GM21381 (cell line): ENCODE data around the gene POLR1D.

ENCODE experiments used
- ATAC-seq: cut with Tn5 transposase; IDR thresholded peaks from one replicate; pipeline ENCODE4 v1.9.1; 2021; ENCODE audit warnings: mild to moderate bottlenecking, moderate library complexity; ENCODE audit not compliant: unreplicated experiment

The POLR1D gene

GRCh38 chr13:27637289-27637626 lies 15.6 kb downstream of the POLR1D start:
- no peak for ATAC-seq

DNA sequence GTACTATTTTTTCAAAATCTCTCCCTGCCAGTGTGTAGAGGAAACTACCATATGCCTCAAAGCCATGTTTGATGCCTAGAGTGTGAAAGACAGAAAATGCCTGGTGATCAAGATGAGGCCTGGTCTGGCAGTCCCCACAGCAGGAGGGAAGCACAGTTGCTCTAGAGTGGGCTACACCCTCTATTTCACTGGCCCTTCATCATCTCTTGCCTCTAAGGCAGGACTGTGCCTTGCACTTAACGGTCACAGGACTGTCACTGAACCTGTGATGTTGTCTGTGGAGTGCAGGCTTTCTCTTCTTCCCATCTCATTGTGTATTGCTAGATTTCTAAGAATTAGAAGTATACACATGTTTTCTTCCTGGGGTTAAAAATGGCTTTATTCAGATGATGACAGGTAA lies 16.3 kb downstream of the POLR1D start:
- ATAC-seq: no peak

DNA sequence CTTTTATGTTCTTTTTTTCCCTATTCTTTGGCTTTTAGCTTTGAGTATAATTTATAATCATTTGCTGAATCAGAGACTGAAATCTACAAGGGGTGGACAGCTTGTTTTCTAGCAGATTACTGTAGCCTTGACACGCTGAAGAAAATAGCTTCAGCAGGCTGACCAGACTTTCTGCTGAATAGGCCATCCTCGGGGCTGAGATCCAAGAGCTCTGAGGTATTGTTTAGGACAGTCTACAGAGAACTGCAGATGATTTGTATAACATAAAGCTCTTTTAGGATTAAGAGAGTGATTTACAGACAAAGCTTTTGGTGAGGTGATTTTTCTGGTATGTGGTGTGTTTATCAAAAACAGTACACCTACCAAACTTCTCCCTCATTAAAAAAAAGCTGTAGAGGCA lies 16.8 kb downstream of the POLR1D start:
- no peak for ATAC-seq

- ATAC-seq: no peak
Observed at GRCh38 chr13:27639186-27639585, 17.5 kb downstream of the POLR1D start.

DNA sequence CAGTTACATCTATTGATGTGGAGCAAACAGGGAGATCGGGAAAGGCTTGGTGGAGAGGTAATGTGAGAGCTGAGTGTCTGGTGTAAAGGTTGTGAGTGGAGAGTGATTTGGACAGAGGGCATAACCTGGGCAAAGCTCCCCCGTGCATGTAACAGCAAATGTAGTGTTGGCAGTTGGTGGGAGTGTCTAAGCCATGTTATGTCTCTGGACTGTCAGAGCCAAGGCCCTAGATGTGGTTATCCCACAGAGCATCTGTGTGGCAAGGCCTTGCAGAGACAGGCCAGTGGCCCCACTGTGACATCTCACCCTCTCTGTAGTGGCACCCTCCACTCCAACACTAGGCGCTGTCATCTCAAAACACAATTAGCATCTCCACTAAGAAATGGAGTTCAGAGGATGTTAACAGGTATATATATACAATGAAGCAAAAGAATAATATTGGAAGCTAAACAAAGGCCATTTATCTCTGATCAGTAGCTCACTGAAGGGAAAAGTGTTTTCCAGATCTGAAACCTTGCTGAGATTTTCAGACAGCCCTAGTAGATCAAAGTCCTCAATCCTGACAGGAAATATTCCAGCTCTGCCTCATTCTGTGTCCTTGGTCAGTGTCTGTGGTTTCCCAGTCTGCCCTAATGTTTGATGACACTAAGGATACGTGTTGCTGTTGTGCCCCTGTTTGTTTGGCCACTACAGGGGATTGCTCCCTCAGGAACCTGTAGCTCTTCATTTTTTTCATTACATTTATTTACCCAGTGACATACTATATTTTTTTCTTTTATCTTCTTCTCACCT lies 20.2 kb downstream of the POLR1D start:
- no peak for ATAC-seq

DNA sequence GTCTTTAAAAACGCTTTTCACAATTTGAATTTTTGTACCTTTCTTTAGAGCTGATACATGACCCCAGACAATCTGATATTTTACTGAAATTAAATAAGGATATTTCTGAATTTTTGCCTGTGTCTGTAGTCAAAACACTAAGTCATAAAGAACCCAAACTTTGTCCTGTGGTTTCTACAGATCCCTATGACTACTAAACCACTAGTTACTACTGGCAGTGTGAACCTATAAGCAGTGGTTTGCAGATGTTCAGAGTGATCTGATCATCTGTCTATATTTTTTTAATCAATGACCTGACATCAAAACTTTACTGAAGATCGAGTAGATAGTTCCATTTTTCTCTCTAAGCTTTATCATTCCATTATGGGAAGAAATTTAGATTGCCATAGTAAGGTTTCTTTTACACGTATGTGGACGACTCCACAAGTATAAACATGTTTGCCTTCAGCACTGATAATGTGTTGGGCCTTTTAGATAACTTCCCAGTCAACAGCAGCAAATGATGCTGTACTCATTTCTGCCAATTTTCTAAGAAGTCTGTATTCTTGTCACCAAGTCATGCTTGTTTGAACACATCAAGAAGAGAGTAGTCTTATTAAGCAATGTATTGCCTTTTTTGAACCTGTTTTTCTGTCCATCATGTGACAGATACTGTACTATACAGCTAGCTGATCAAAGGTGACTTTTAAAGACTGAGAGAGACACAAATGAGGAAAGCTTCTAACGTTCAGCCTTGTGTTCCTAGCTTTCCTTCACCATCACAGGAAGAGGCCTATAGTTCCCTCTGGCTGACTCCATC lies 21.8 kb downstream of the POLR1D start:
- no peak for ATAC-seq

DNA sequence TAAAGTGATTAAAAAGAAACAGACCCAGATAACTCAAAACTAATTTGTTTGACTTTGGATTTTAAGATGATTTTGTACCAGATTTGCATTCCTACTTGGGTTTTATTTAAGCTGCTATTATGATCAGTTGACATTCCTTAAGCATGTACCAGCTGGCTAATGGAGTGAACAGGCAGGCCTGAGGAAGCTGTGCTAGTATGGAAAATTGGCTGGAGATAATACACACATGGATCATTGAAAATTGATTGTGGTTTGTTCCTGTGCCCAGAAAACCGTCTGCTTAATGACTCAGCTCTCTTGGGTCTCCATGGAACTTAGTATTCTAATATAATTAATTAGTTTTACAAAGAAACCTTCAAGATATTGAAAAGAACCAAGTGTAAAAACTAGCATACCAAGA lies 22.6 kb downstream of the POLR1D start:
- ATAC-seq: no peak

- ATAC-seq: no peak
Observed at GRCh38 chr13:27650312-27650711, 28.6 kb downstream of the POLR1D start.

DNA sequence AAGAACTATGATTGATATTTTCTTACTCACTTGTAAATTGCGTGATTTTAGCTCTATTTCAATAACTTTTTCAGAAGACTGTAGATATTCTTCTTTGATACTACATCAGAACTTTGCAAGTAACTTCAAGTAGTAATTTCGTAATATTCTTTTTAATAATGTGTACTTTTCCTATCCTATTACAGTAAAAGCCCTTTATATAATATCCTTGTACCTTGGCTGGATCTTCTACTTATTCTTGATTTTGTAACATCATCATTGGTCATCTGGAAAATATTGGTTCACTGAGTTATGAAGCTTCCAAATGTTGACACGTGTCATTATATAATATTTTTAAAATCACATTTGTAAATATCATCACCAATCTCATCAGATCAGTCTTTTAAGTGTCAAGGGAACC lies 32.4 kb downstream of the POLR1D start:
- ATAC-seq: no peak

GRCh38 chr13:27654816-27655215 lies 33.1 kb downstream of the POLR1D start:
- no peak for ATAC-seq

- ATAC-seq: no peak
Observed at GRCh38 chr13:27657724-27658123, 36.0 kb downstream of the POLR1D start.

- ATAC-seq: no peak
Observed at GRCh38 chr13:27658546-27658945, 36.9 kb downstream of the POLR1D start.

GRCh38 chr13:27659145-27659865 lies 37.6 kb downstream of the POLR1D start:
- no peak for ATAC-seq

GRCh38 chr13:27660511-27660910 lies 38.8 kb downstream of the POLR1D start:
- no peak for ATAC-seq

GRCh38 chr13:27661017-27661416 lies 39.3 kb downstream of the POLR1D start:
- no peak for ATAC-seq

- no peak for ATAC-seq
Observed at GRCh38 chr13:27662738-27663470, 41.2 kb downstream of the POLR1D start.

GRCh38 chr13:27663947-27664346 lies 42.3 kb downstream of the POLR1D start:
- ATAC-seq: no peak

- ATAC-seq: no peak
Observed at GRCh38 chr13:27665333-27665732, 43.6 kb downstream of the POLR1D start.

- ATAC-seq: no peak
Observed at GRCh38 chr13:27665761-27666160, 44.1 kb downstream of the POLR1D start.

DNA sequence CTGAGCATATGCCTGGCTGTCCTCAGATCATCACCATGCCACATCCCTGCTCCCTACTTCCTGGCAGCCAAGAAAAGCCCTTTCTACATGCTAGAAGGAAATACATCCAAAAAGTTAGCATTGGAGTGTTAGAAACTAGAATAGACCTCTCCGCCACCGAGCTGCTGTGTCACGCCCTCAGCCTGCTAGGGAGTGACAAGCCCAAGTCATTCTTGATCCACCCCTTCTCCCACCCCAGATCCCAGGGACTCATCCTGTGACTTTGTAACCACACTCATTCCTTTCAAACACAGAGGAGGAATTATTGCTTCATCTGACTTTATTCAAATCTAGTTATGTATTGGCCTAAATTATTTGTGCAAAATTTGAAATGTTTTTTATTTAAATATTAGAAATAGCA lies 45.3 kb downstream of the POLR1D start:
- no peak for ATAC-seq

DNA sequence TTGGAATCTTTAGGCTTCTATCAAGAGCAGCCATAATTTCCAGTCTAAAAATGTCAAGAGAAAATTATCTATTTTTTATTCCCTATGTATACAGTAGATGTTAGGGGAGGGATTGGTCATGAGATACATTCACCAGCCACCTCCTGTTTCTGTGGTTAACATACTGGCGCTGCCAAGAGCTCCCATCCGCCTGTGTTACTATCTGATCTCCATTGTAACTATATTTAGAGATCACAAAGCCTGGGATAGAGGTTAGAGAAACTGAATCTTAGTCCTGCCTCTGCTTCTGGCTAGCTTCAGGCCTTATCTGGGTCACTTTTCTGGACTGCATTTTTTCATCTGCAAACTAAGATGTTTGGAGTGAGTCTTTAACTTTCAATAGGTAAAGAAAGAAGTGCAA lies 46.3 kb downstream of the POLR1D start:
- ATAC-seq: no peak
